HG03460 (cell line): ENCODE results near the gene GAREM1.
"Not testable (repeated sequence)": the region's sequence is repeated elsewhere in the genome, so short reads cannot be mapped to it uniquely, and the experiment has no call there.

ENCODE experiments used
- ATAC-seq: cut with Tn5 transposase; IDR thresholded peaks from one replicate; pipeline ENCODE4 v1.9.1; 2021; ENCODE audit not compliant: unreplicated experiment

Gene GAREM1

DNA sequence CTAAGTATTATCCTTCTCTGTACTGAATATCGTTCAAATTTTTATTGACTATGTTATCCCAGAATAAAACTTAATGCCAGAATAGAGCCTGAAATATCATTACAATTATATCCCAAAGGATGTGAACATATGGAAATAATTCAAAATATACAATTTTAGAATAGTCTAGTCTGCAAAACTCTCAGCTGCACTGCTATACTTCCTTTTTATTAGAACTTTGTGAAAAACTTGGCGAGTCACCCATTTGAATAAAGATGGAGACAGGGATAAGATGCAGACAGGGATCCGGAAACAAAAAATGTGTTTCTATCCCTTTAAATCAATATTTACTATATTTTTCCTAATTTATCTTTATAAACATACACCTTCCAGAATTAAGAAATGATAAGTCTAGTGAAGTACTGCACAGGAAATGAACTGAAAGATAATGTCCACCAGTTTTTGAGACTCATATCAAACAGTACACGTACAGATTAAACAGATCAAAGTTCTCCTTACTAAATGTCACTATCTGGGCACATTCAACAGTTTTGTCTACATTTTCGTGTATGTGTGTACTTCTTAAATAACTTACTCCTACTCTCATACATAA, 173.0 kb downstream of the GAREM1 start:
- ATAC-seq: no peak

DNA sequence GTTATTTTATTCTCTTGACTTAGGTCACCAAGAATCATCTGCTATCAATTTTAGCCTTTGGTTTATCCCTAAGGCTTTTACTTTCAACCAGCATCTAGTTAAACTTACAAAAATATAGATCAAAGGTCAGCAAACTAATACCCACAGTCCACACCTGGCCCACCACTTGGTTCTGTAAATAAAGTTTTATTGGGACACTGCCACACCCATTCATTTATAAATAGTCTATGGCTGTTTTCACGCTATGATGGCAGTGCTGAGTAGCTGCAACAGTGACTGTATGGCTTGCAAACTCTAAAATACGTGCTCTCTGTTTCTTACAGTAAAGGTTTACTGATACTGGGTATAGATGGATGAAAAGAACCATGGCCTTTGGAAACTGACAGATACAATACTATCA, 173.8 kb downstream of the GAREM1 start:
- ATAC-seq: no peak

DNA sequence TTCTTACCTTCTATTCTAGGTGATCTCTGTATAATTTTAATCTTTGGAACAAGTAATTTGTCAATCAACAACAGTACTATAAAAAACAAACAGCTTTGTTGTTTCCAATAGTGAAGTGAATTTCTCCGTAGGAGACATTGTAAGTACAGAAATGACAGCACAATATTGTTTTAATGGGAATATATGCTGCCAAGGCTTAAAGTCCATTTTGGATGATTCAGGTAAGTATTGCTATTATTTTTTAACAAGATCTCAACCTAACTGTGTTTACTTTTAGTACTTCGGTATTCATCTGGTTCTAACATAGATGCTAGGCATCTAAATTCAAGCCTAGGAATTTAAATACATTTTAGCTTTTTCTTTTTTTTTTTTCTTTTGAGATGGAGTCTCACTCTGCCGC, 175.1 kb downstream of the GAREM1 start:
- ATAC-seq: no peak

DNA sequence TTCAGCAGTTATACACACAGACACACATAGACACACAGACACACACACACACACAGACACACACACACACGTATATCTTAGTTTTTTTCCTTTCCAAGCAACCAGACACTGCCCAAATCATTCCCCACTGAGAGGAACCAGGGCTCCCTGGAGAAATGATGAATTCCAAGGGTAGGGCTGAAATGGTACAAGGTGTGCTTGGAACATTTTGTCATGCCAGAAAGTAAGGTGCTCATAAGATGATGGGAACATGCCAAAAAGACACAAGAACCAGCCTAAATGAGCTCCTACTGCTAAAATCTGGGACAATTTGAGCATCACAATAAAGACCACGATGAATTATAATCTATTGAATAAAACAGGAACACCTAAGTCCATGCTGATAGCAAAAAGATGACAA, 177.6 kb downstream of the GAREM1 start:
- no peak for ATAC-seq

DNA sequence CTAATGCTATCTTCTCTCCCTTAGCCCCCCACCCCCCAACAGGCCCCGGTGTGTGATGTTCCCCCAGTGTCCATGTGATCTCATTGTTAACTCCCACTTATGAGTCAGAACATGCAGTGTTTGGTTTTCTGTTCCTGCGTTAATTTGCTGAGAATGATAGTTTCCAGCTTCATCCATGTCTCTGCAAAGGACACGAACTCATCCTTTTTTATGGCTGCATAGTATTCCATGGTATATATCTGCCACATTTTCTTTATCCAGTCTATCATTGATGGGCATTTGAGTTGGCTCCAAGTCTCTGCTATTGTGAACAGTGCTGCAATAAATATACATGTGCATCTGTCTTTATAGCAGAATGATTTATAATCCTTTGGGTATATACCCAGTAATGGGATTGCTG, 179.1 kb downstream of the GAREM1 start:
- not testable (repeated sequence) for ATAC-seq

DNA sequence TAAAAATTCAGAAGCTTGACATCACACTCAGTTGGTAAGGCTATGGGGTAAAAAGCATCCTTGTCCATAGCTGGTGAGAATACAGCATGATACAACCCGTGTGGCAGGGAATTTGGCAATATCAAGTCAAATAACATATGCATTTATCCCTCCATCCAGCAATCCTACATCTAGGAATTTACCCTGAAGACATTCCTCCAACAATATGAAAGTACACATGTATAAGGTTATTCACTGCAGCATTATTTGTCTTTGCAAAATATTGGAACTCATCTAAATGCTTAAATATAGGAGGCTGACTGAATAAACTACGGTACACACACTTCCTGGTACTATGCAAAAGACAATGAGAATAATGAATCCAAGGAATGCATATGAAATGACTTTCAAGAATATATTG, 179.9 kb downstream of the GAREM1 start:
- no peak for ATAC-seq

DNA sequence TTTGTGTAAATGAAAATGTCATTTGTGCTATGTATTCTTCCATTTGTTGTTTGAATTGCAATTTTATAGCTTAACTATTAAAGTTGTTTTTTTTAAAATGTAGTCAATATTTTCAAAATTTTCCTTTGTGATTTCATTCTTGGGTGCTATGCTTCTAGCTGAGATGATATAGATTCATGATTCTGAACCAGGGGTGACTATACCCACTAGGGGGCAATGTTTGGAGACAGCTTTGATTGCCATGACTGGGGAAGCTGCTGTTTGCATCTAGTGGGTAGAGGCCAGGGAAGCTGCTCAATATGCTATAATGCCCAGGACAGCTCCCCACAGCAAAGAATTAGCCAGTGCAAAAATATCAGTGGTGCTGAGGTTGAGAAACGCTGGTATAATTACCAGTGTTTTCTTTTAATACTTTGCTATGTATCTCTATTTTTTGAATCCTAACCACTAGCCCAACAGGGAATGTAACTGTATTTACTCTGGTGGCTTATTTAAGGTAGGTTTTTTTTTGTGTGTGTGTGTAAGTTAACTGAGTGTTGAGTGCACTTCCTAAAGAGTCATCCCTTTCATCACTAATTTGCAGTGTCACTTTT, 181.1 kb downstream of the GAREM1 start:
- peak; percentile 76 for ATAC-seq

DNA sequence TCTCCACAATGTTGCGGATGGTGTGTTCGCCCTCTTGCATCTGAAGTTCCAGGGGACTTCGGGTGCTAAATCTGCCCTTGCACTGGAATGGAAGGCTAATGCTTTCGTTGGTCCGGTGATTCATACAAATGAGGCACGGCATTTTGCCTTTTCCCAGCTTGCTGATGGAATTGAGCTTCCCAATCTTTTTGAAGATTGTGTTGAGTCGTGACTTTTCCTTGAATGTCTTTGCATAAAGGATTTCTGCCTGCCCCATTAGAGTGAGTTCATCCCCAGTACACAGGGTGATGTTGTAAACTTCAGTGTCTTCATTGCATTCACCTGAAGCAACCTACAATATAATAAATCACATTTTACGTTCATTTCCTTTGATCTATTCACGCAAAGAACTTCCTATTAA, 182.8 kb downstream of the GAREM1 start:
- ATAC-seq: no peak

DNA sequence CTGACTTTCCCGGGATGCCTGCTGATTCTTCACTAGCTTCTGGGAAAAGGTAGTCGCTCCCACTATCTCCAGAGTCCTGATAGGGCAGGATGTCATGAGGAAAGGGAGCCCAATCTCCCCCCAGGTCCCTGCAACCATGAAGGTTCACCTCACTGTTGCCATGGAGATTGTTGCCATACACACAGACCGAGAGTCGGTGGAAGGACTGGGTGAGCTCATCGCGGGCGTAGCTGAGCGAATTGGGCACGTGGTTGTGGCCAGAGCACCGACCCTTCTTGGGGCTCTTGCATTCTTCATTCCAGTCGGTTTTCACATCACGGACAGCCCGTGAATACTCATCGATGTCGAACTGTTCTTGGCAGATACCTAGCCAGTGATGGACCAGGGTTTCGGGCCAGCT, 183.4 kb downstream of the GAREM1 start:
- ATAC-seq: no peak

DNA sequence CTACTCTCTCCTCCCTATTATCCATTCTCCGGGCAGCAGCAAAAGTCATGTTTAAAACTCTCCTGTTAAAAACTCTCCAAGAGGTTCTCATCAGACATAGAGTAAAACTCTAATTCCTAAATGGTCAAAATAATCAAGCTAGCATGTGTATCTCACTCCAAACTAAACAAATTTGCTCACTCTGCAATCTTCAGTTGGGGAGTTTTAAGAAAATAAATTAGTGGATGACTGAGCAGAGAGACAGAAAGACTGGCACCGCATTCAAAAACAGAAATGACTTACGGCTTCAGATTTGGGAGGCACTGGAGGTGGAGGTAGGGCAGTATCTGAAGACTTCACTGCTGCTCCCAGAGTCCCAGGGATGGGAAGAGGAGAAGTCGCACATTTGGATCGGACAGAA, 183.9 kb downstream of the GAREM1 start:
- no peak for ATAC-seq

DNA sequence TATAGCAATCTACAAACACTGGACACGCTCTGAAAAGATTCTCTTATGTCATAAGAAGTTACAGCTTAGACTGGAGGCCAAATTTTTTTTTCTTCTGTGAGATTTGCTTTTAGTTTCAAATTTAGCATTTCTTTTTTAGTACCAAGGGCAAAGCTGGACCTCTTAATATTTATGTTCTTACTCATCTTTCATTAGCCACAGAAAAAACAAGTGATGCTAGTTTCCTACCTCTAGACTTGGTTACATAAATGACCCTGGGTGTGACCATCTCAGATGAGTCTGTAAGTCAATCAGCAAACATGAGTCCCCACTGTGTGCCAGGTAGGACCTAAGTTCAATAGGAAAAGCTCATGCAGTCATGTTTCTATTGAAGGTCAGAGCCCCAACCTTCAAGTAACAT, 186.4 kb downstream of the GAREM1 start:
- no peak for ATAC-seq

DNA sequence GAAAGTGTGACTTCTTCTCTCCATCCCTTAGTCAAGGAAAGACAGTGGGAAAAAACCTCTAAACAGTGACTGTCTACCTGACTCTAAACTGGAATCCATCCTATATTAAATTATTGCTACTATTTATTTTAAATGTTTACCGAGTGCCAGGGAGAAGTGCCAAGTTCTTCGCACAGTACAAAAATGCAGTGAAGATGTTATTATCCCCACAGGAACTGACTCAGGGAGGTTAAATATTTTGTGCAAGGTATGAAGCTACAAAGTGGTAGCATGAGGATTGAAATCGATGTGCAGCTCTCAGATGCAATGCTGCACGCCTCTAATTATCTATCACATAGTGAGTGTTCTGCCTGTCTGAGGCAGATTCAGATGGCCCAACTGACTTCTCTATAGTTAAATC, 189.8 kb downstream of the GAREM1 start:
- no peak for ATAC-seq

DNA sequence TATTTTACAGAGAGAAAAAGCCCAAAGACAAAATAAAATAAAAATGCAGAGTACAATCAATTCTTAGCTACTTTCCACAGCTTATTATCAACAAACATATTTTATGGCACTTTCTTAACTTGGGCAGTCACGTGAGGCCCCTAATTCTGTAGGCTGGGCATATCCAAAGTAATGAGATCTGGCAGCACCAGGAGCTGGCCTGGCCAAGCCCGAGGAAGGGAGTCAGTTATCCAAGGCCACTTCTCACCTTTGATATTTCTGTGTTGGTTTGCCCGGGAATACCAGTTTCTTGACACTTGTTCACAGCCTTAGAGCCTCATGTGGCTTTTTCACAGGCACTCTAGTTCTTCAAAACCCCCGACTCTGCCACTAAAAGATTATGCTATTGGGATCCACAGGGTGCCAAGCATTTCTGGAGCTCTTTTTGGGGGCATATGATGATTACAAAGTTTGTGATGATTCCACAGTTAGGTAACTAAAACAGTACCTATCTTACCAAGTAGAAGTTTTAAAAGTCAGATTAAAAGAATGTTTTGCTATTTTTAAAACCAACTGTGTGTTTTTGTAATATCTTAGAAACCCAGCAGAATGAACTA, 190.4 kb downstream of the GAREM1 start:
- ATAC-seq: no peak

DNA sequence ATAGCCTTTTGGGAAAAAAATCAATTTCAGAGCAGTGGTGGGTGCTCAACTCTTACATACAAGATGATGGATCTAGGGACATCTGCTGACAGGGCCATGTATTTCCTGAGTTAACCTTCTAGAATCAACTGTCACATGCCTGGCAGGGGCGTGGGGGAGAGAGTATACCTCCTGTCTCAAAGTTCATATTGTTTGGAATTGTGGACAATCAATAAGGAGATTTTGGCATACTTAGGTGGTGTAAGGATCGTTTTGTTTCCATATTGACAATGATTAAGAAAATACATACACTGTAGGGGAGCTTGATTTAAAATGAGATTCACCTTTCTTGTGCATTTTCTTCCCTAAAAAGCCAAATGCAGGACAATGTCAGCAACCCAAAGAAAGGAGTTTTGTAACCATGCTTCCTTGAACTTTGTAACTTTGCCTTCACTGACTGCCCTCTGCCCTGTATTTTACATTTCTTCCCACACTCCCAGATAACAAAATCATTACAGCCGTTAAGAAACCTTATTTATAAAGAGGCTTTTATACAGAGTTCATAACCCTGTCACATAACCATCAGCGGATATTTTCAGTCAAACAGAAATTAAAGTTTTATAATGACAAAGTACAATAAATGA, 192.4 kb downstream of the GAREM1 start:
- ATAC-seq: no peak

DNA sequence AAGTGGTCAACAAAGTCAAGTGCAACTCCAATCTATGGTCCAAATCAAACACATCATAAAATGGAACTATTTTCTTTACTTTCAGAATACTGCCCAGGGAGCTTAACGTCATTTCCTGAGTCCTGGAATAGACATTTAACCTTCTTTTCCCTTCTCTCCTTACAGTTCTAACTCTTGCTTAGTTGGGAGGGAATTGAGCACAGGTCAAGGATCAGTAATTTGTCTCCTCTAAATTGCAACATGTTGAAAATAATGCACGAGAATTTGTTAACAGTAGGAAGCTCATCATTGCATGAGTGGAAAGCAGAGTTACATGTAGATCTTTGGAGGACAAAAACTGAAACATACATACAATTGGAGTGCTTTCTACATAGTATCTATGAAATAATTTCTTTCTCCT, 193.1 kb downstream of the GAREM1 start:
- no peak for ATAC-seq

DNA sequence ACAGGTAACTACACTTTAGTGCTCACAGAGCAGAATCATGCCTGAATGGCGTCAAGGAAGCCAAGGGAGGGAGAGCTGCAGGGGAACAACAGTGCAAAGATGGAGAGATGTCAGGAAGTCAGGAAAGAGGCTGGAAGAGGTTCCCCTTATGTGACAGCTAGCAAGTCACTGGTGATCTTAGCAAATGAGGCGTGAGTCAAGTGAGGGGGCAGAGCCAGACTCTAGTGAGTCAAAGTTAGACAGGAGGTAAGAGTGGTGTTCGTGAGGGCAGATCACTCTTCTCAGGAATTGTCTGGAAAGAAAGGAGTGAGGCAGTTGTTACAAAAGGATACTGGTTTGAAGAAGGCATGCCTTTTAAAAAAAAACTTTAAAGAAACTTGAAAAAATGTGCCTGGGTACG, 193.8 kb downstream of the GAREM1 start:
- ATAC-seq: no peak

DNA sequence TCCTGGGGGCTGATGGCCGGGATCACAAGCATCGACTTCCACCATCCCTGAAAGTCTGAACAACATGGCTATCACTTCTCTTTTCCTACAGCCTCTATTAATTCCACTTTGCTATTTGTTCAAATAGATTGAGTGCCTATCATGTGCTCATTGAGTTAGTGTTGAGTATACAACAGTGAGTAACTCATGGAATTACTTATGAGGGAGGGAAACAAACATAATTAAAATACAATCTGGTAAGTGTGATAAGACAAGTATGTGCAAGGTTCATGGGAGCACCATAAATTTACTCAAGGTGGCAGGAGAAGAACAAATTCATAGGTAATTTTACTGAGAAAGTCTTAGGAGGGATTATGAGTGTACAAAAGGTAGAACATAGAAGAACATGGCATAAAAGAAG, 194.4 kb downstream of the GAREM1 start:
- no peak for ATAC-seq

DNA sequence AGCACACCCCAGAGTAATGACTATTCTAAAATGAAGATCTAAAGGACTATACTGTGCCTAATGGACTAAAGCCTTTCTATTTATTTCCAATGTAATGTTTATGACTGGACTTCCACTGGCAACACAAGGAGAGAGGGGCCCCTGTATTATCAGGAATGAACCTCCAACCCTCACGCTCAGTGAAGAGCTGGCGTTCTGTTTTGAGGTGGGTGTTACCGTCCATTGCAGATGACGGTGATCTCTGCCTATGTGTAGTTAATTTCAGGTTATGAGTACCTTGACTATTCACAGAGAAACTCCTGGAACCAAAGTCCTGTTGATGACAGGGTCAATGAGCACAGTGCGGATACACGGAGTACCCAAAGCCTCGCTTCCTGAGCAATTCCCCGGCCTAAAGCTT, 195.5 kb downstream of the GAREM1 start:
- no peak for ATAC-seq

DNA sequence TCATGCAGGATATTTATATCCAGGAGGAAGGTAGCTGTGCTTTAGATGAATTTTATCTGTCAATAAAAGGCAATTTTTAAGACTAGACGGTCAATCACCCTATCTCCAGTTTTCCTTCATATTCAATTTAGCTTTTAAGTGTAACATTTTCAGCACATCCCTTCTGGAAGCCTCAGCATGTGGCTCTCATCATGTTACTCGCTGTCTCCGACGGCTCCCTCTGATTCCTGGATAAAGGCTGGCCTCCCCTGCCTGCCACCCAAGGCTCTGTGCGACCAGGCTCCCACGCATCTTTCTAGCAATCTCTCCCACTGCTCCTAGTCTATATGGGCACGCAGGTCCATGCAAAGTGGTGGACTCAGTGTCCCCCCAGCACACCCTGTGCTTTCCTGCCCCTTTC, 196.4 kb downstream of the GAREM1 start:
- no peak for ATAC-seq

DNA sequence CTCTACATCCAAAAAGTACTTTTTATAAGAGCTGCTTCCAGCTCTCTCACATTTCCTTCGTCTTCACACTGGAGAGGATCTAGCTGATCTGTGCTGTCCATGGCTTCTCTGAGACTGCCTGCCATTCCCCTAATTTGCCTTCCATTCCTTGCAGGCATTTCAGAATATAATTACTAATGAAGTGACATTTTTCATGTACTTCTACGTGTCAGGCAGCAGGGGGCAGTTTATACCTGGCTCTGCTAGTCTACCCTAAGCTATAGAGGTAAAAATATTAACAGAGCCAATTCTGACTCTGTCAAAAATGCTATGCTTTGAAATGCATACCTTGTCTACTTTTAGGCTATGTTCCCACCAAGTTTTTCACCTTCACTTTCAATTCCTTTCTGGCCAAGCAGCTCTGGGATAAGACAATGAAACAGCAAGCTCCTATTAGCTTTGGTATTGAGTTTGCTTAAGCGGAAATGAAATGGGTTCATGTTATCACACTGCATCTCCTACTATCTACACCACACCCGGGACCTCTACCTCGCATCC, 198.9 kb downstream of the GAREM1 start:
- peak; percentile 71 for ATAC-seq

DNA sequence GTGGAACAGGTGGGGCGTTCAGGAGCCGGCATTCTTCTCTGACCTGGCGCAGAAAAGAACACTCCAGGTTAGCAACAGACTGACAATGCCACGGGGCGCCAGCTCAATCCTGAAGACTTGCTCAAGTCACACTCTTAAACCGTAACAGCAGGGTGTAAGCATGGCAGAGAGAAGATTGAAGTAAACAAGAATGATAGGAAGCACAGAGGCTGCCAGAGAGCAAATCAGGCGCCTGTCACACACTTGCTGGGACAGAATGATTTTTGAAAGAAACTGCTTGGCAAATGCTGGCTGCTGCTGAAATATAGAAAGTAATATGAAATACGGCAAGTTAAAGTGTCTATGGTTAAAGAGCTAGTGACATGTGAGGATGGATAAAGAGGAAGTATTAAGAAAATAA, 200.3 kb downstream of the GAREM1 start:
- ATAC-seq: no peak

DNA sequence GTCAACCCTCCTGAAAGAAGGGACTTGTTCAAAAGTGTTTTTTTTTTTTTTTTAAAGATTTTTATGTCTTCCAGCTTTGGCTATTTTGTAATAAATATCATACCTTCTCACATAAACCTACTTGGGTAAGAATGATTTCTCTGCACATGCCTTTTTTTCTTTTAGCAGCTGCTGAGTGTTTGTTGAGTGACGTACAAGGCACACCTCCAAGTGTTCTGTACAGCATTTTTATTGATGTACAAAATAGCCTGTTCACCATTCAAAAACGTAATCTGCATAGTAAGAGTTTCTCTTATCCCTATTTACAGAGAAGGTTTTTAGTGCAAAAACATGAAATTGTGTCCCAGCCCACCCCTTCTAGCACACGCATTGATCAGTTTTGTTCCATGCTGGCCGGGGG, 203.2 kb downstream of the GAREM1 start:
- no peak for ATAC-seq
